HG02970 (cell line): ENCODE measurements around the gene OR5B21.

ENCODE experiments used
- ATAC-seq: cut with Tn5 transposase; IDR thresholded peaks from one replicate; pipeline ENCODE4 v1.9.1; 2021; ENCODE audit warnings: mild to moderate bottlenecking, moderate library complexity, moderate number of reproducible peaks; ENCODE audit not compliant: unreplicated experiment, low FRiP score

The OR5B21 gene

DNA sequence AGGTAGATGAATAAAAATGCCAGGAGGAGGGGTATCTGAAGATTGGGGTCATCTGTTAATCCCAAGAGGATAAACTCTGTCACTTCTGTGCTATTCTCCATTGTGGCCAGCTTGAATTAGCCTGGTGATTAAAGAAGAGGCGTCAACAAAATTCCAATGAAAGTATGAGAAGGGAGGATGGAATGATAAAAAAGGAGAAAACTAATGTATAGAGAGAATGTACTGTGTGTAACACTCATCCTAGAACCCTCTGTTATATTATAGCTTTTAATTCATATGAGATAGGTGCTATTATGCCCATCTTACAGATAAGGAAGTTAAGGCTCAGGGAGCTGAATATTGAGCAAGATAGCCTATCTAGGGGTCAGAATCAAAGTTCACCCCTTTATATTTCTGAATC lies at the start of gene OR5B21:
OR5B21 (minus strand) TSS at position 101 of the 400 bp plus-strand sequence; CDS start at position 101, 0 bp downstream.
- ATAC-seq, result no peak

DNA sequence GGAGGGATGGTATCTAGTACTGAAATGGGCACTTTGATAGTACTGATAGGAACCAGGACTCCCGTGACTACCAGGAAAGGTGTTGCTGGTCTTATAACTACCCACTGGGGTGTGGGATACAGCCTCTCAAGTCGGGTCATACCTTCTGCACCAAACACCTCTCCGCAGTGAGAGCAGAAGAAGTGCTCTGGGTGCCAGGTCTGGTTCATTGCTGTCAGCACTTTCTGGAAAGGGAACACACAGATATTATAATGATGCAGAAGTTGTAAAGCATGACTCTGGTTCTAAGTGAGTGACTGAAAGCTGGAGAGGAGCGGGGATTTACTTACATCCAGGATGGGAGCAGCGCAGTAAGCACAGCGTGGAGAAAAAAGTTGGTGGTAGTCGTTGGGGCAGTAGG lies 41.7 kb upstream of the OR5B21 start:
- ATAC-seq, result no peak

DNA sequence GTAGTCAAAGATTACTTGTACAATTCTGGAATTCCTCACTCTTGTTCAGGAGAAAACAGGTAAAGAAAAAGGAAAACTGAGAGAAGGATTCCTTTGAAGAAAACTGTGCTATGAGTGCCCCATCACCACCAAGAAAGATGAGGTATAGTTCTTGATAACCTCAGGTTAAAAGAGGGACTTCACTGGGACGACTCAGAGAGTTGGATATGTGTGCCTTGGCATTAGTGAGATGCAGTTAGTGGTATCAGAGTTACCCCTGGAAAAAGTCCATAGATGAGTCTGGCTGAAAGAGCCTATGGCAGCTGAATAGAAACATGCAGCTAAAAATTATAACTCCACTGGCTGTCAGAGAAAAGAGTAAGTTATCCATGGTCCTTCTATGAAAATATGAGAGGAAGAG lies 38.9 kb upstream of the OR5B21 start:
- no peak for ATAC-seq

DNA sequence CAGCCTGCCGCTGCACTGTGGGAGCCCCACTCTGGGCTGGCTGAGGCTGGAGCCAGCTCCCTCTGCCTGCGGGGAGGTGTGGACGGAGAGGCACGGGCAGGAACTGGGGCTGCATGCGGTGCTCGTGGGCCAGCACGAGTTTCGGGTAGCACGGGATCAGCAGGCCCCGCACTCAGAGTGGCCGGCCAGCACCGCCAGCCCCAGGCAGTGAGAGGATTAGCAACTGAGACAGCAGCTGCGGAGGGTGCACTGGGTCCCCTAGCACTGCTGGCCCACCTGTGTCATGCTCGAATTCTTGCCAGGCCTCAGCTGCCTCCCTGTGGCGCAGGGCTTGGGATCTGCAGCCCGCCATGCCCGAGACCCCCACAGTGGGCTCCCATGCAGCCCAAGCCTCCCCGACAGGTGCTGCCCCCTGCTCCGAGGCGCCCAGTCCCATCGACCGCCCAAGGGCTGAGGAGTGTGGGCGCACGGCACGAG lies 24.0 kb upstream of the OR5B21 start:
- ATAC-seq, result no peak

DNA sequence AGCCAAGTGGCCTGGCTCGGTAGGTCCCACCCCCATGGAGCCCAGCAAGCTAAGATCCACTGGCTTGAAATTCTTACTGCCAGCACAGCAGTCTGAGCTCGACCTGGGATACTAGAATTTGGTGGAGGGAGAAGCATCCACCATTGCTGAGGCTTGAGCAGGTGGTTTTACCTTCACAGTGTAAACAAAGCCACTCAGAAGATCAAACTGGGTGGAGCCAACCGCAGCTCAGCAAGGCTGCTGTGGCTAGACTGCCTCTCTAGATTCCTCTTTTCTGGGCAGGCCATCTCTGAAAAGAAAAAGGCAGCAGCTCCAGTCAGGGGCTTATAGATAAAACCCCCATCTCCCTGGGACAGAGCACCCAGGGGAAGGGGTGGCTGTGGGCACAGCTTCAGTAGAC lies 22.3 kb upstream of the OR5B21 start:
- no peak for ATAC-seq

DNA sequence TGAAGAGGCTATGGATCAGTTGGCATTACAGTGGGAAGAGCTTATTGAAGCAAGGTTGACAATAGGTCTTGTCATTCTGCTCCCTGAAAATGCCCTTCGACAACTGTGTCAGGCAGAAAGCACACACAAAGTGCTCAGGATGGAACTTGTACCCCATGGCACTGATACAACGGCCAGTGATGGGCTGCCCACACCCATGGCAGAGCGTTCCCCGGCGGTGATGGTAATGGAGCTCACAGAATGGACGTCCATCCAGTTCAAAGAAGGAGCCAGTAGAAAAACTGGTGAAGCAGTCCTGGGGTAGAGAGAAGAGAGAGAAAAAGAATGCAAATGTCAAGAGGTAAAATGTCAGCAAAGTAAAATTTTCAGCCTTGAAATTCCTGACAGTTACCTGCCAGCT lies 19.5 kb upstream of the OR5B21 start:
- ATAC-seq, result no peak

DNA sequence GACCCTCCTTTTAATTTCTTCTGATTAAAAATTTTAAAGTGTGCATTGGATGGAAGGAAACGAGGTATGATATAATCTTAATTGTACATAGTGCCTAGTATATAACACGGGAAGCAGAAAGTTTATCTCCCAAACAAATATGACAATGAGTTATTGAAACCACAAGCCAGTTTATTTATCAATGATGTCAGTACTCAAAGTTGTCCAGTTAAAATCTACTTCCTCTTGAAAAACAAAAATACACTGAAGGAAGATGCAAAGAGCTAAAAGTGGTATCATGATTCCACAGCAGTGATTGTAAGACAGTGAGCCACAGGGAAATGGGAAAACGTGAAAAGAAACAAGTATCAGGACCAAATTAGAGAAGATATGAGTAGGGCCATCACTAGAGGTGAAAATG lies 18.8 kb upstream of the OR5B21 start:
- no peak for ATAC-seq

DNA sequence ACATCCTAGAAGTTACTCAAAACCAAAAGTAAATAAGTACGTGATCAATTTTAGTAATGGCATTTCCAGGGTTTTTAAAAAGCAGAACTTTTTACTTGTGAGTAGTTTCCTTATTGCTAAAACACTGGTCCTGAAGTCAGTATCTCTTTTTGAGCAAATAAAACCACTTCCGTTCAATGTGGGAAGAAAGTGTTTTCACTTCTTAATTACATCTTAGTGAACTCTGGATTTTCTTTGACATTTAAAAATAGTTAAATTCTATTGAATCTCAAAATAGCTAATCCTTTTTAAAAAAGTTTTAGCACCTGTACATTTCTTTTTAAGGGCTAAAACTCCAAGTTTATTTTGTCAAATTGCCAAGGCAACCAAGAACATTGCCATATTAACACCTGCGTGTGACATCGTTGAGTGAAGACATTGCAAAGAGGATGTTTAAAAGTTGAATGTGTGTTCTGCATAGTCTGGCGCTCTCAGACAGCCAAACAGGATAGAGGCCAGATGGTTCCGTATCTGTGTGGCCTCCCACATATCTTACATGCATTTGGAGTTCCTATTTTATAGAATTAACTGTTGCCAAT lies 17.2 kb upstream of the OR5B21 start:
- peak; percentile 83 for ATAC-seq

DNA sequence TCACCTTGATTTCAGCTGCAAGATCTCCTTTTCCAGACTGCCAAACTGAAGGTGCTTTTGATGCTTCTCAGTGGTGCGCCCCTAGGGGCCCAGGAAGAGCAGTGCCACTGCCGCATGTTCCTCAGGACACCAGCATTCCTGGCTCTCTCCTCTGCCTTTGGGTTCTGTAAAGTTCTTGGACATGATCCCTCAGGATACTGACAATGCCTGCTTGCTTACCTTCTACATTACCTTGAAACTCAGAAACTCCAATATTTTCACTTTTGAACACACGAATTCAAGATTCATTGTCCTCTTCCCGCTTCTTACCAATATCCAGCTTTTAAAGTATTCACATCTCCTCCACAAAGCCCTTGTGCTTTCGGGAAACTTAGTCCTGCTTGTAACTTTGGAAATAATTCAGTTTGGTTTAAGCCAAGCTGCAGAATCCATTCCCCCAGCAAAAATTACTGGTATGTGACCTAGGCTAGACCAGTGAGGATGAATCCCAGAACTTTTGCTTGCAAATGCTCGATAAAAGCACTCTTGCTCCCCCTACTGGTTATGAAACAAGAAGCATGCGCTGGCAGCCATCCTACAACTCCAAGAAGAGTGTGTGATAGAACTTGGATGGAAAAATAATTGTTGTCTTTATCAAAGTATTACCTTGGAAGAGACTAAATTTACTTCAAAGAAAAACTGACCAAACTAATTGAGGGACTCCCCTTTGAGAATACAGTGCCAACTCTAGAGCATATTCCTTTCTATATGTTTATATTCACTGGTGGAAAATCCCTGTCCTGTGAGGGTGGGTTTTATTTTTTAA lies 16.5 kb upstream of the OR5B21 start:
- peak; percentile 29 for ATAC-seq

DNA sequence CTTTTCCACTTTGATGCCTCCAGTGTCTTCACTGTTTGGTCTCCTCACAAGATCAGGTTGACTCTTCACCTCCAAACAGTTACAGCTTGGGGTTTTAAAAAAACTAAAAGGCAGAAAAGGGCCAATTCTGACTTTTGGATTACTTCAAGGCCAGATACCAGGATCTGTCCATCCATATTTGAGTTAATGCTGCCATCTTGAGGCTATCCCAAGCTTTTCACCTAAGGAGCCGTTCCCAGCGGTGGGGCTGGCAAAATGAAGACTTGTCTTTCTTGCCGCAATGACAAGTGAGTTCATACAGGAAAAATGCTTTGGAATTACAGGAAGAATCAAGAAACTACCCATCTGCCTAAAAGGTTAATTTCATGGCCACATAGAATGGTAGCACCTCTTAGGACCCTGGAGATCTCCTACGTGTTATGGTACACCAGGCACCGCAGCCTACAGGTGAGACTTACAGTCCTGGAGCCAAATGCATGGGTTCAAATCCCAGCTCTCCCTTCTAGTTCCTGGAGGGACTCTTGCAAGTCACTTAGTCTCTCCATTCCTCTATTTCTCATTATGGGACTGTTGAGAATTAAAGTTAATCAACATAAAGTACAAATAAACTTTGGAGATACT lies 6.0 kb upstream of the OR5B21 start:
- no peak for ATAC-seq

DNA sequence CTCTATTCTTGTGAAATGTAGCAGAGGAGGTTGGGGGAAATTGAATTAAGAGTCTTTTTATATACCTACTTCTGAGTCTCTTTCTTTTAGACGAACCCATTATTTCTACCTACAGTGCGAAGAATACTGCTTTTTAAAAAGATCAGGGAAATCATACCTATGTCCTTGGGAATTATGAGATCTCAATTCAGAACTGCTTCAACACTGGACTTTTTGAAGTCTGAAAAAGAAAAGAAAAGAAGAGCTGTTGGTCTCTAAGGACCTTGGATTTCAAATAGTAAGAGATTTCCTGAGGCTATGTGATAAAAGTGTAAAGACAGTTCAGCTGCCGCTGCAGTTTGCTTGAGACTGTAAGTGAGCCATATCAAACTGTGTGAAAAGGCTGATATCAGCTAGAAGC lies 3.7 kb upstream of the OR5B21 start:
- no peak for ATAC-seq

DNA sequence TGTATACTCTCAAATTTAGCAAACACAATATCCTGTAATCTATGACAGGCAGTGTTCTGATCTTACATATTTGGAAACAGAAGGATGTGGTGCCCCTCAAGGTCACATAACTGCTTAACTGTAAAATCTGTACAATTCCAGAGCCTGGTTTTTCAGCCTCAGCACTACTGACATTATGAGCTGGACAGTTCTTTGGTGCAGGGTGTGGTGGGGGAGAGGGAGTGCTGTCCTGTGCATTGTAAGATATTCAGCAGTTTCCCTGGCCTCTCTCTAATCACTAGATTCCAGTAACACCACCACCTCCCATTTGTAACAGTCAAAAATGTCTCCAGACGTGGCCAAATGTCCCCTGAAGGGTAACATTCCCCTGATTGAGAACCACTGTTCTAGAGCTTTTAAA lies 1.8 kb upstream of the OR5B21 start:
- ATAC-seq, result no peak

DNA sequence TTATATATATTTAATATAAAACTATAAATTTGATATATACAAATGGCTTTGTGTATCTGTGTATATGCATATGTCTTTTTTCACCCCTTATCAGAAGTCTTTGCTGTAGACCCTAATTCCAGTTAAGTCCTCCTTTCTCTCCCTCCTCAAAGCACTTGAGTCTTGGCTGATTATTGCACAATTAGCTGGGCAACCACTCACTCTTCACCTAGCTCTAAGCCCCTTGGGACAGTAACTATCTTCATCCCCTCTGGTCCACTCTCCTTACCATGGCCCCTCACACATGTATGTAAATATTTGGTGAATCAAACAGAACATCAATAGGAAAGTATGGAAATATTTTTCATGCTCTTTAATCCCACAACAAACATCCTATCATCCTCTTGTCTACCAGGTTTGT lies 909 bp upstream of the OR5B21 start:
- no peak for ATAC-seq

DNA sequence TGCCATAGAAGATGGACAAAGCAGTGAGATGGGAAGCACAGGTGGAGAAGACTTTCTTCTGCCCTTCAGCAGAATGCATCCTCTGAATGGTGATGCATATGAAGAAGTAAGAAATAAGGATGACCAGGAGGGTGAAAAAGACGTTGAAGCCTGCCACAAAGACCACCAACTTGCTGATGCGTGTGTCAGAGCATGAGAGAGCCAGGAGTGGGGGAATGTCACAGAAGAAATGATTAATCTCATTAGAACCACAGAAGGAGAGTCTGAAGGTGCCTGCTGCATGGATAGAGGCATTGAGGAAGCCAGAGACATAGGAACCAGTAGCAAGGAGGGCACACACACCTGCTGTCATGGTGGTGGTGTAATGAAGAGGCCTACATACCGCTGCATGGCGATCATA lies 550 bp downstream of the OR5B21 start:
- ATAC-seq, result no peak

DNA sequence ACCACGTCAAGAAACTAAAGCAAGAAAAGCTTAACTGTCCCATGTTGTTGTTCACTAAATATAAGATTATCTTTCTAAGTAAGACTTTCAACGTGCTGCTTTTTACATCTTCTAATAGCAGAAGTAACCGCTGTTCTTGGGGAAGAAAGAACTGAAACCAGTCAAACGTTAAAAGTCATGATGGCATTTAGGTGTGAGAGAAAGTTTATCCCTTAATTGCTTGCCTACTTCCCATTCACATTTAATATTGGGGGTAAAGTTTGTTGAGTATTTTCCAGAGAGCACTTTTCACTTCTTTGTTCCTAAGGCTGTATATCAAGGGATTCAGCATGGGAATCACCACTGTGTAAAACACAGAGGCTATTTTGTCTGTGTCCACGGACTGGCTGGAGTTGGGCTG lies 970 bp downstream of the OR5B21 start:
- no peak for ATAC-seq

DNA sequence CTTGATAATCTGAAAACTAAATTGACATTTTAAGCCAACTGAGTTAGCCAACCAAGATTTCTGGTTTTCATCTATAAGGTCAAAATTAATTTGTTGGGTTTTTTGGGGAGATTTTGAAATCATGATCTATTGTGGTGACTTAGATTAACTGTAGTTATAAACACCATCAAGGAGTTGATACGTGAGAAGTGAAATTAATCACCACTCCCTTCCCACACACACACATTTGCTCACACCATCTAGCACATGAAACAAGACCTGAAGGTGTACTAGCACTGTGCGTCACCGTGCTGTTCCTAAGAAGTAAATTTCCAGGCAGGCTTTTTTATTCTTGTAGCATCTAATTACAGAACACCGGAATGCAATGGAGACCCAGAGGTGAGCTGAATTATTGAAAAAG lies 2.1 kb downstream of the OR5B21 start:
- ATAC-seq, result no peak

DNA sequence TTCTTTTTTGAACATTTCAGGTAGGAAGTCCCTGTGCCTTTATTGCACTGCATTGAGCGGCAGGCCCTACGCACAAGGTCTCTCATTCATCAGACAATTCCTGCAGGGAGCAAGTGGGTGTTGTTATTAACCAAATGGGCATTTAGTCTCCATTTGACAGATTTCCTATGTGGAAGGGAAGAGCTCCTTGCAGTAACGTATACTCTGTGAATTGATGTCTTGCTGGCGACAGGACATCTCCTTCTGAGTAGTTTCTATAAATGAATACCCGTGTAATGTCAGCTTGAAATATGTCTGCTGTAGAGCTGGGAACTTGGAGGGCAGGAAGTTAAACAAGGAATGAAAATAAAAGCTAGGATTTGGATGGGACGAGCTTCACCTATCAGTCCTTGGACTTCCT lies 3.7 kb downstream of the OR5B21 start:
- ATAC-seq, result no peak

DNA sequence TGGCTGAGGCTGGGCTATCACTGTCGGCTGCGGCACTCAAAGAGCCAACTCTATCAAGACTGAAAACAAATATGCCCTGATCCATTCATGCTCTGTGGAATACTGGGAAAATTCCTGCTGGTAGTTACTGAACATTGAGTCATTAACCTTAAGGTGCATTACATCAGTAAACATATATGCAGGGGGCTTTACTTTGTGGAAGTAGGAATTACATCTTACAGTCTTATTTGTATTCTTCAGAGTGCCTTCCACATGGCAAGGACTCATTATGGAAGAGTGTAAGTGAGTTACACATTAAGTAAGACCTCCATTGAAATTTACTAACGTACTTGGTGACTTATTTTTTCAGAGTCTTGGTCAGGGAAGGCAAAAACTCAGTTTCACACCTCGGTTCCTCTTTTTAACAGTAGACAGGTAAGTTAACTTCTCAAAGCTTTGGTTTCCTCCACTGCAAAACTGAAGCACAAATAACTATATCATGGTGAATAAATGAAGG lies 4.5 kb downstream of the OR5B21 start:
- ATAC-seq, result peak; percentile 94

DNA sequence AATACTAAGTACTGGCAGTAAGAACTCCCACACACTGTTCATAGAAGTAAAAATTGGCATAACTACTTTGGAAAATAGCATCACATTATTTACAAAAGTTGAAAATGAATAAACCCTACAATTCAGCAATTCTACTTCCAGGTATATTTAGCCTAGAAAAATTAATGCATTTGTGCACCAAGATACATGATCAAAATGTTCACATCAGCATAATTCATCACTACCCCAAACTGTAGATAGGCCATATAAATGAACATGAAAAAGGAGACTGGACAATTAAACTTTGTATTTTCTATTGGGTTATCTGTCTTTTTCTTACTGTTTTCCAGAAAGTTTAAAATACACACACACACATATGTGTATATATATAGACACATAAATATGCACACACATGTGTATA lies 5.9 kb downstream of the OR5B21 start:
- no peak for ATAC-seq

DNA sequence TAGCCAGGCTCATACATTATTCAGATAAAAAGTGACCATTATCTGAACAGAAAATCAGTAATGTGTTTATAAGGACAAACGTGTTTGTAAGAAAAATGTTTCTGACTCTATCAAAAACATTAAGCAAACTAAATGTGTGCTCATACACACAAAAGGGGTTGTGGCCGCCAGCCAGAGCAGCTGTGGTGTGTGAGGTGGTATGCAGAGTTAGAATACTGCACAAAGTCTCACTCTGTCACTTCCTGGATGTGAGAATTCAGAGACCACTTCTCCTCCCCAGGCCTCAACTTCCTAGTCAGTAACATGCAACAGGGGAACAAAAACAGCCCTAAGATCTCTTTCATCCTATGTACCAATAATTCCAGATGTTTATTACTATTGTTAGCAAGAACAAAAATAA lies 9.4 kb downstream of the OR5B21 start:
- no peak for ATAC-seq

DNA sequence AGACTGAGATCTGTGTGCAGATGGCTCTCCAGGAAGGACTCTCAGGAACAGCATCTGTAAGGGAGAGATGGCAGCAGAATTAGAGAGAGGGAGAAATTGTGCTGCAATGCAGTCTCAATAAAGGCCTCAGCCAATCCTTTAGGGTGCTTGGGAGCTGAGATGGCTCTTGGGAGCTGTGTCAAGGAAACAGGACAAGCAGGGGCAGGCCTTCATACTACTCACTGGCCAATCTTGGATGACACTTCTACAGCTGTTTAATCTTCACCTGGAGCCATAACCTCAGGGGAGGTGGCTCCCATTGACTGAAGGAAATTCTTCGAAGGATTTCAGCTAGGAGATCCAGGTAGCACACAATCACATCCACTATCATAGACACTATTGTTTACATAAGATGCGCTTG lies 10.0 kb downstream of the OR5B21 start:
- ATAC-seq, result no peak

DNA sequence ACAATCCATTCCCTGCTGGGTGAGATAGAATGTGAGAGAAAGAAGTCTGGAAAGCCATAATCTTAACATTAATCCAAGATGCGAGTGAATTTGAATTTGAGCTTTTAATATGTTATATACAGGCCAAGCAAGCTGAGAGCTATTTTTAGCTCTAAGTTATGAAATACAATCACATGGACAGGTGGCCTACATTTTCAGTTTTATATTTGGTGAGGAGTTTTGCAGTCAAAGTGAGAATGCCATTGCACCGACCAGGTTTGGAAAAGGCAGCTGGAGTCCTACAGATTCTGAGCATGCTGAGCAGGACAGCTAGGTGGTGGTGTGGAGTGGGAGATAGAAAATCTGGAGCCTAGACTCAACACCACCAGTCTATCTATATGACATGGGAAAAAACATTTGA lies 12.0 kb downstream of the OR5B21 start:
- ATAC-seq, result no peak
